K562 (cell line): ENCODE measurements around the gene LGALS3BP. TPM values are rescaled to one million over a fixed set of nuclear protein-coding genes. Genes with fewer than 3 reads are reported as not detected.

Experiments
- ATF6 ChIP-seq: sonication (generic); formaldehyde crosslinking; IDR thresholded peaks from 2 replicates; pipeline ENCODE4 v1.4.0; 2020; ENCODE audit warnings: mild to moderate bottlenecking, missing genetic modification reagents
- CBX8 ChIP-seq: fragments of 200-600 bp; sonication (generic); IDR thresholded peaks from 2 replicates; pipeline ENCODE4 v1.6.1; 2012; ENCODE audit warnings: borderline replicate concordance, mixed run types, low read depth, mild to moderate bottlenecking, moderate library complexity, mixed read lengths, low read length, control low read depth, inconsistent platforms; ENCODE audit not compliant: poor library complexity, severe bottlenecking; ENCODE audit errors: extremely low read depth
- MITF ChIP-seq: IDR thresholded peaks from 2 replicates; pipeline ENCODE4 v1.6.1; 2014; ENCODE audit warnings: antibody characterized with exemption
- PHF8 ChIP-seq: fragments of 200-600 bp; sonication (generic); IDR thresholded peaks from 2 replicates; pipeline ENCODE4 v1.6.1; 2012; ENCODE audit warnings: mixed run types, mild to moderate bottlenecking, inconsistent platforms, low read length, moderate library complexity, borderline replicate concordance
- YY1 ChIP-seq, 3 experiments: IDR thresholded peaks; 2 replicates each; pipeline ENCODE4 v1.6.1; 2011; ENCODE audit warnings: low read length in 2 of 3, mild to moderate bottlenecking in 2 of 3, moderate library complexity in 2 of 3, borderline replicate concordance in 1 of 3, control low read depth in 1 of 3, low read depth in 1 of 3; ENCODE audit not compliant: insufficient read depth in 3 of 3, insufficient replicate concordance in 2 of 3, control insufficient read depth in 1 of 3, insufficient read length in 1 of 3; ENCODE audit errors: extremely low read depth in 1 of 3
- ZNF592 ChIP-seq: fragments of 450-650 bp; IDR thresholded peaks from 2 replicates; pipeline ENCODE4 v1.6.1; 2017; ENCODE audit warnings: antibody characterized with exemption, mild to moderate bottlenecking
- polyA plus RNA-seq, 8 experiments: library from polyadenylated mRNA; depleted of rRNA in 4 of 8; stranded (reverse) in 5 of 8; unstranded in 3 of 8; fragments of >200 nt; fragmentation: Nextera tagmentation in 2 of 8; fragmentation: Illumina TruSeq in 1 of 8; extraction: Ambion mirVana in 2 of 8; extraction: Trizol in 1 of 8; gene quantifications; 2 replicates each; pipeline versions ENCODE4 v1.2.1 to v1.2.3, GENCODE V29; 2011 to 2014; ENCODE audit warnings: inconsistent platforms in 1 of 8, missing spikeins in 1 of 8
- total RNA-seq, 7 experiments: library from RNA; depleted of rRNA in 6 of 7; stranded (reverse); fragments of >200 nt in 6 of 7; fragmentation: Illumina TruSeq in 2 of 7; extraction: Trizol in 2 of 7; gene quantifications; 2 replicates each; pipeline versions ENCODE4 v1.2.1 to v1.2.3, GENCODE V29; 2011 to 2021; ENCODE audit warnings: low replicate concordance in 1 of 7
- TF ChIP-seq, protein P1 (sequence below), 2 experiments: fragments of 450-650 bp in 1 of 2; sonication (generic) in 1 of 2; formaldehyde crosslinking in 1 of 2; IDR thresholded peaks in 1 of 2; conservative IDR thresholded peaks in 1 of 2; 2 replicates each; pipeline versions ENCODE4 v1.6.1 to v1.8.1; 2016 to 2023; ENCODE audit warnings: mild to moderate bottlenecking in 2 of 2, moderate library complexity in 2 of 2, inconsistent platforms in 1 of 2, missing genetic modification reagents in 1 of 2
- TF ChIP-seq, protein P2 (sequence below): fragments of 250-450 bp; sonication (Bioruptor Pico); IDR thresholded peaks from 2 replicates; pipeline ENCODE4 v1.5.1; 2021; ENCODE audit warnings: mild to moderate bottlenecking

Gene LGALS3BP
- total and polyA plus RNA-seq, 9 of the 15 experiments (the other 6 are each of a cell fraction or from before 2014, with no cell fraction given): 0.39 to 5.3 (median 3.2) TPM

GRCh38 chr17:78986649-78987328 is 7.1 kb upstream of the LGALS3BP start (continued):
- TF ChIP-seq ATF6 (no peak), CBX8 (no peak), PHF8 (peak; percentile 21; the same call in 1 of the 2 replicates), ZNF592 (peak; percentile 7; the same call in 1 of the 2 replicates), YY1 (IDR thresholded peaks at IDR 0.05; ENCODE audit: borderline replicate concordance in 1 of 3, control insufficient read depth in 1 of 3, extremely low read depth in 1 of 3, insufficient read depth in 3 of 3, insufficient read length in 1 of 3, insufficient replicate concordance in 2 of 3, low read depth in 1 of 3, low read length in 2 of 3) (peak in 1 of 3 experiments; percentile 59), MITF (peak; percentile 14; the same call in 1 of the 2 replicates)
- TF ChIP-seq, protein P1, sequence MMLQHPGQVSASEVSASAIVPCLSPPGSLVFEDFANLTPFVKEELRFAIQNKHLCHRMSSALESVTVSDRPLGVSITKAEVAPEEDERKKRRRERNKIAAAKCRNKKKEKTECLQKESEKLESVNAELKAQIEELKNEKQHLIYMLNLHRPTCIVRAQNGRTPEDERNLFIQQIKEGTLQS (IDR thresholded peaks at IDR 0.05): peak; percentile 66
- TF ChIP-seq, protein P1 (CRISPR knock-in tag; conservative IDR thresholded peaks at IDR 0.05): no peak
- TF ChIP-seq, protein P2, sequence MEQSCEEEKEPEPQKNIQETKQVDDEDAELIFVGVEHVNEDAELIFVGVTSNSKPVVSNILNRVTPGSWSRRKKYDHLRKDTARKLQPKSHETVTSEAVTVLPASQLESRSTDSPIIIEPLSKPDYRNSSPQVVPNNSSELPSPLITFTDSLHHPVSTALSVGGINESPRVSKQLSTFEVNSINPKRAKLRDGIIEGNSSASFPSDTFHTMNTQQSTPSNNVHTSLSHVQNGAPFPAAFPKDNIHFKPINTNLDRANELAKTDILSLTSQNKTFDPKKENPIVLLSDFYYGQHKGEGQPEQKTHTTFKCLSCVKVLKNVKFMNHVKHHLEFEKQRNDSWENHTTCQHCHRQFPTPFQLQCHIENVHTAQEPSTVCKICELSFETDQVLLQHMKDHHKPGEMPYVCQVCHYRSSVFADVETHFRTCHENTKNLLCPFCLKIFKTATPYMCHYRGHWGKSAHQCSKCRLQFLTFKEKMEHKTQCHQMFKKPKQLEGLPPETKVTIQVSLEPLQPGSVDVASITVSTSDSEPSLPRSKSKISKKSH (CRISPR knock-in tag): no peak
